ENCODE measurements around the gene NPAS3. TPM values are rescaled to one million over a fixed set of nuclear protein-coding genes. Genes with fewer than 3 reads are reported as not detected.

The NPAS3 gene
- total RNA-seq, 1 donor from 2014 or later = 6.1 TPM

- no peaks in the 10 kb centered on the region for H3K27me3 Mint-ChIP-seq
- H3K9me3 Mint-ChIP-seq (ENCODE audit: low read depth) = no peaks in the 10 kb centered on the region
- peaks cover 7% of the 10 kb centered on the region for H3K4me1 Mint-ChIP-seq (ENCODE audit: low read depth)
- H3K36me3 Mint-ChIP-seq (ENCODE audit: insufficient read depth) = no peaks in the 10 kb centered on the region
- H3K27ac Mint-ChIP-seq = no peak overlapping the region
- no peak overlapping the region for H3K4me3 Mint-ChIP-seq (ENCODE audit: low read depth)
- TF ChIP-seq CTCF (IDR thresholded peaks at IDR 0.05; ENCODE audit: unreplicated experiment) = no peak
- no peak for DNase-seq (ENCODE audit: low spot score, unreplicated experiment)
Observed at GRCh38 chr14:33290641-33291040, 352.0 kb downstream of the NPAS3 start.

- Mint-ChIP-seq H3K4me3 (ENCODE audit: low read depth) (no peak overlapping the region), H3K27me3 (no peaks in the 10 kb centered on the region), H3K4me1 (ENCODE audit: low read depth) (peaks cover 1% of the 10 kb centered on the region), H3K36me3 (ENCODE audit: insufficient read depth) (no peaks in the 10 kb centered on the region), H3K27ac (no peak overlapping the region), H3K9me3 (ENCODE audit: low read depth) (no peaks in the 10 kb centered on the region)
- no peak for DNase-seq (ENCODE audit: low spot score, unreplicated experiment)
- TF ChIP-seq CTCF (IDR thresholded peaks at IDR 0.05; ENCODE audit: unreplicated experiment) = no peak
Observed at GRCh38 chr14:33291529-33292104, 352.9 kb downstream of the NPAS3 start.

GRCh38 chr14:33294419-33294818 lies 355.7 kb downstream of the NPAS3 start:
- H3K27ac Mint-ChIP-seq = no peak overlapping the region
- H3K4me1 Mint-ChIP-seq (ENCODE audit: low read depth) = no peaks in the 10 kb centered on the region
- DNase-seq (ENCODE audit: low spot score, unreplicated experiment) = no peak
- no peaks in the 10 kb centered on the region for H3K9me3 Mint-ChIP-seq (ENCODE audit: low read depth)
- TF ChIP-seq CTCF (IDR thresholded peaks at IDR 0.05; ENCODE audit: unreplicated experiment) = no peak
- H3K36me3 Mint-ChIP-seq (ENCODE audit: insufficient read depth) = no peaks in the 10 kb centered on the region
- H3K4me3 Mint-ChIP-seq (ENCODE audit: low read depth) = no peak overlapping the region
- H3K27me3 Mint-ChIP-seq = no peaks in the 10 kb centered on the region

GRCh38 chr14:33297565-33297964 lies 358.9 kb downstream of the NPAS3 start:
- Mint-ChIP-seq H3K36me3 (ENCODE audit: insufficient read depth) (no peaks in the 10 kb centered on the region), H3K27me3 (no peaks in the 10 kb centered on the region), H3K9me3 (ENCODE audit: low read depth) (no peaks in the 10 kb centered on the region), H3K4me3 (ENCODE audit: low read depth) (no peak overlapping the region), H3K27ac (no peak overlapping the region), H3K4me1 (ENCODE audit: low read depth) (no peaks in the 10 kb centered on the region)
- DNase-seq (ENCODE audit: low spot score, unreplicated experiment) = no peak
- no peak for TF ChIP-seq CTCF (IDR thresholded peaks at IDR 0.05; ENCODE audit: unreplicated experiment)

- peaks cover 2% of the 10 kb centered on the region for H3K27me3 Mint-ChIP-seq
- H3K9me3 Mint-ChIP-seq (ENCODE audit: low read depth) = no peaks in the 10 kb centered on the region
- peaks cover 1% of the 10 kb centered on the region for H3K4me1 Mint-ChIP-seq (ENCODE audit: low read depth)
- no peaks in the 10 kb centered on the region for H3K36me3 Mint-ChIP-seq (ENCODE audit: insufficient read depth)
- no peak for TF ChIP-seq CTCF (IDR thresholded peaks at IDR 0.05; ENCODE audit: unreplicated experiment)
- H3K4me3 Mint-ChIP-seq (ENCODE audit: low read depth) = no peak overlapping the region
- no peak for DNase-seq (ENCODE audit: low spot score, unreplicated experiment)
- H3K27ac Mint-ChIP-seq = no peak overlapping the region
Observed at GRCh38 chr14:33307691-33308251, 369.1 kb downstream of the NPAS3 start.

Measured in progenitor cell of endocrine pancreas (in vitro differentiated cells).